ENCODE measurements around the gene EGFR. TPM values are rescaled to one million over a fixed set of nuclear protein-coding genes. Genes with fewer than 3 reads are reported as not detected.
A peak's percentile ranks its signal among the peaks of the same experiment; 100 is the strongest.
"Not testable (repeated sequence)": the region's sequence is repeated elsewhere in the genome, so short reads cannot be mapped to it uniquely, and the experiment has no call there.

Gene EGFR
- total RNA-seq, 1 donor from 2014 or later: 78.3 TPM

DNA sequence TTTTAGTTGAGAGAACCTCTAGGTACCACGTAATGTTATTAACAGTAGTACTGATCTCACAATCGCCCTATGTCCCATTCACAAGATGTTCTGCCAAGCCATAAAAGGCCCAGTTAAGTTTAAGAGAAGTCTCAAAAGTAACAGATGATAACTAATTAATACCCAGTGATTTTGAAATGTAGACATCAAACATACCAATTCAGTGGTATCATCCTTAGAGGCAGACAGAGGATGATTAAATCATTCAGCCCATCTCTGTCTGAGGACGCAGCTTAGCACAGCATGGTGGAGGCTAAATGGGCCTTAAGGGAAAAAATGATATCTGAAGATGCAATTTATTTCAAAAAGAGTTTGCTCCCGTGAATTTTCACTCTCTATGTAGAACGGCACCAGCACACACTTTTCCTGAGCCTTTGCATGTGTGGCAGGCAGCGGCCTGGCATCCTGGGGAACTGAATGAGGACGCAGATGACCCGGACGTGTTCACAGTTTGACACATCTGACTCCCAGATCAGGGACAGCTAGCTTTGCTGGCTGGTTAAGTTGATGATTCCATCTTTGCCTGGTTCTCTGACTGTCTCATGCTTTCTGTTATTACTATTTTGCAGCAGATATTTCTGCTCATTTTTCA is 13.4 kb downstream of the EGFR start:
- ATAC-seq (no peak), DNase-seq (no peak)
- Histone ChIP-seq H3K4me3 (no peak overlapping the region), H3K27ac (no peak overlapping the region), H3K36me3 (no peaks in the 10 kb centered on the region), H3K9me3 (no peaks in the 10 kb centered on the region), H3K27me3 (no peaks in the 10 kb centered on the region), H3K4me1 (peaks cover 18% of the 10 kb centered on the region)
- TF ChIP-seq, protein P1, sequence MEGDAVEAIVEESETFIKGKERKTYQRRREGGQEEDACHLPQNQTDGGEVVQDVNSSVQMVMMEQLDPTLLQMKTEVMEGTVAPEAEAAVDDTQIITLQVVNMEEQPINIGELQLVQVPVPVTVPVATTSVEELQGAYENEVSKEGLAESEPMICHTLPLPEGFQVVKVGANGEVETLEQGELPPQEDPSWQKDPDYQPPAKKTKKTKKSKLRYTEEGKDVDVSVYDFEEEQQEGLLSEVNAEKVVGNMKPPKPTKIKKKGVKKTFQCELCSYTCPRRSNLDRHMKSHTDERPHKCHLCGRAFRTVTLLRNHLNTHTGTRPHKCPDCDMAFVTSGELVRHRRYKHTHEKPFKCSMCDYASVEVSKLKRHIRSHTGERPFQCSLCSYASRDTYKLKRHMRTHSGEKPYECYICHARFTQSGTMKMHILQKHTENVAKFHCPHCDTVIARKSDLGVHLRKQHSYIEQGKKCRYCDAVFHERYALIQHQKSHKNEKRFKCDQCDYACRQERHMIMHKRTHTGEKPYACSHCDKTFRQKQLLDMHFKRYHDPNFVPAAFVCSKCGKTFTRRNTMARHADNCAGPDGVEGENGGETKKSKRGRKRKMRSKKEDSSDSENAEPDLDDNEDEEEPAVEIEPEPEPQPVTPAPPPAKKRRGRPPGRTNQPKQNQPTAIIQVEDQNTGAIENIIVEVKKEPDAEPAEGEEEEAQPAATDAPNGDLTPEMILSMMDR (IDR thresholded peaks at IDR 0.05): no peak
- intact Hi-C loops (cut with DNase I): no loop called here

DNA sequence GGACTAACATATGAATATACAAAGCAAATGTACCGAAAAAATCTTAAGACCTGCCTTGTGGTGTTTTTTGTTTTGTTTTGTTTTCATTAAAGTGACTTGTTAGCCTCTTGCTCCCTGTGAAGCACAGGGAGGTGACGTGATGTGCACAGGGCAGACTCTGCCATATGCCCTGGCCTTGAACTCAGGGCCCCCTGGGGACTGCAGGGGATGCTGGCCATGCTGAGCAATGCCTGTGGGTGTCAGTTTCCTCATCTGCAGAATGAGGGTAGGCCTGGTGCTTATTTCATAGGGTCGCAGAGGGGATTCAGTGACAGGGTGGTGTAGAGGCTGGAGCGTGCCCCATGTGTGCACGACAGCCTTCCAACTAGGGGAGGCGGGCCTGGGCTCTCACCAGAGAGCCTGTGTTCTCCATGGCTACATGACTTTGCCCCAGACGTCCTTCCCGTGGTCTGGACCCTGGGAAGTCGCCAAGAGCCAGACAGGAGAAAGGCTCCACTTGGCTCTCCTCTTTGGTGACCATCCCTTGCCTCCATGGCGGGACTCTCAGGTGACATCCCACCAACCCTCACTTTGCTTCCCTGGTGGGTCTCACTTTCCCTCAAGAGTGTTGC is 14.5 kb downstream of the EGFR start:
- Histone ChIP-seq H3K36me3 (no peaks in the 10 kb centered on the region), H3K4me3 (no peak overlapping the region), H3K27ac (no peak overlapping the region), H3K4me1 (peaks cover 14% of the 10 kb centered on the region), H3K27me3 (no peaks in the 10 kb centered on the region), H3K9me3 (no peaks in the 10 kb centered on the region)
- peak; percentile 28 for ATAC-seq
- TF ChIP-seq, protein P1 (IDR thresholded peaks at IDR 0.05): no peak
- DNase-seq: no peak
- intact Hi-C loops (cut with DNase I): no loop called here

DNA sequence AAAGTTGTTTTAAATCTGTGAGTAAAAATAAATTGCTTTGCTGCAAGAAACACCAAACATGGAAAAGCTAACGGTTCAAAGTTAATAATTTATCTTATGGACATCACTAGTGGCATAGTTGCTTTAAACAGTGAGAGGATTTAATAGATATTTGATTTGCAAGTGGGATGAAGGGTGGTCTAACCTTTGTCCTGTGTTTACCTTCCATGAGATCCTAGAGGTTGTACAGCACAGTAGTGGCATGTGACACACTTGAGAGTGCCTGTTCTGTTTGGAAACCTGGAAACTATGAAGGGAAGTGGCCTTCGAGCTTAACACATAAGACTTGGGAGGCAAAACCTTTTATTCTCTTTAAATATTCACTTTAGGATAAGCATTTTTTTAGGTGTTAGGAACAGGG is 16.0 kb downstream of the EGFR start:
- no peaks in the 10 kb centered on the region for H3K27me3 ChIP-seq
- ATAC-seq (peak; percentile 31), DNase-seq (no peak)
- no peak overlapping the region for H3K27ac ChIP-seq
- intact Hi-C loops (cut with DNase I): no loop called here
- no peaks in the 10 kb centered on the region for H3K36me3 ChIP-seq
- no peaks in the 10 kb centered on the region for H3K9me3 ChIP-seq
- H3K4me3 ChIP-seq: no peak overlapping the region
- TF ChIP-seq, protein P1 (IDR thresholded peaks at IDR 0.05): no peak
- peaks cover 14% of the 10 kb centered on the region for H3K4me1 ChIP-seq

DNA sequence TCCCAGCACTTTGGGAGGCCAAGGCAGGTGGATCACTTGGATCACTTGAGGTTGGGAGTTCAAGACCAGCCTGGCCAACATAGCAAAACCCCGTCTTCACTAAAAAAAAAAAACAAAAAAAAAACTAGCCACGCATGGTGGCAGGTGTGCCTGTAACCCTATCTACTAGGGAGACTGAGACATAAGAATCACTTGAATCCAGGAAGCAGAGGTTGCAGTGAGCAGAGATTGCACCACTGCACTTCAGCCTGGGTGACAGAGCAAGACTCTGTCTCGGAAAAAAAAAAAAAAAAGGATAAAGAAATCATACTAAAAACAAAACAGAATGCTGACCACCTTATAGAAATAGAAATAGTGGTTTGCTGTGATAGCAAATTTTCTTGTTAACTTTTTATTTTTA is 16.6 kb downstream of the EGFR start:
- H3K27ac ChIP-seq; H3K27me3 ChIP-seq; H3K36me3 ChIP-seq; H3K4me3 ChIP-seq; intact Hi-C loops (cut with DNase I); DNase-seq; H3K9me3 ChIP-seq: not testable (repeated sequence)
- peak; percentile 30 for ATAC-seq
- peaks cover 14% of the 10 kb centered on the region for H3K4me1 ChIP-seq

DNA sequence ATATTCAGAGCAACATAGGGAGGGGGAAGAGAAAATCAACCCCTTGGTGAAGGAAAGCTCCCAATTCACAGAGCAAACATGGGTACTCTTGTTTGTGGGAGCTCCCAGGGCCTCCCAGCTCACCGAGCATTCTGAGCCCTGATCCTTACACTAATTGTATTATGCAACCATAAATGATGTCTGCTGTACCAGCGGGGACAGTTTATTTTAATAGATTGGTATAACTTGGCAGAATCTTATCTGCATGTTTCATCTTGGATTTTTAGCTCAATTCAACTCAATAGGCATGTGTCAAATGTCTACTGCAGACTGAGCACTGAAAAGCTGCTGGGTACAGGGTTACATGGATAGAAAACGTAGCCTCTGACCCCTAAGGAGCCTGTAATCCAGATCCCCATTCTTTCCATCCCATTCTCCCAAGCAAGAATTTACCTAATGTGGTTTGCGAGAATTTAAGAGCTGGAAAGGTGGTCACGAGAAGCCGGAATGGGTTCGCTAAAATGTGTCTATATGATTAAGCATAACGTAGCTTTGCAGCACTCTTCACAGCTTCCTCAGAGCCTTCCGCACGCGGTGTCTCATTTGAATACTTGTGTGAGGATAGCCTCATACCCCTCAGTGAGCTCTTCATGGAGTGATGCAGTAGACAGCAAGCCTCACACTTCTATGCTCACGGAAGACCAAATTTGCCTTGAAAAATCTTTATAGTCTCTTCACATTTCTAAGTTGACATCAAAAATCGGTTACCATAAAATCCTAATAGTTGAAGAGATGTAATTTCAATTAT is 18.3 kb downstream of the EGFR start:
- Histone ChIP-seq H3K4me3 (no peak overlapping the region), H3K9me3 (no peaks in the 10 kb centered on the region), H3K27me3 (no peaks in the 10 kb centered on the region), H3K4me1 (peaks cover 14% of the 10 kb centered on the region), H3K27ac (no peak overlapping the region), H3K36me3 (no peaks in the 10 kb centered on the region)
- no peak for DNase-seq
- intact Hi-C loops (cut with DNase I): no loop called here
- no peak for ATAC-seq
- TF ChIP-seq, protein P1 (IDR thresholded peaks at IDR 0.05): no peak
